Panc1 (cell line): Measurements from ENCODE around the gene STPG4. TPM values are rescaled to one million over a fixed set of nuclear protein-coding genes. Genes with fewer than 3 reads are reported as not detected.

Source experiments
- ATAC-seq: fragments of 200-7000 bp; cut with Tn5 transposase; 2 replicates; pipeline ENCODE4 v1.9.1; 2020; ENCODE audit warnings: mild to moderate bottlenecking, moderate library complexity
- BruUV-seq: library from RNA; stranded (reverse); fragments of 400-500 nt; replicated peaks from 2 replicates; lab custom pipeline; 2021; lab: Mats Ljungman, UMichigan
- CTCF ChIA-PET: fragments of 300-600 bp; sonication (Branson Sonifier 250); formaldehyde crosslinking; loops from one replicate; lab custom pipeline; 2022; ENCODE audit warnings: antibody characterized with exemption; lab: Charles Lee
- POLR2A ChIA-PET: fragments of 300-600 bp; sonication (Branson Sonifier 250); formaldehyde crosslinking; loops from one replicate; lab custom pipeline; 2022; ENCODE audit warnings: antibody characterized with exemption; lab: Charles Lee
- DNase-seq: peaks from one replicate; pipeline ENCODE4 v3.0.0-alpha.2; 2010; ENCODE audit warnings: low read depth, low spot score
- H3K27ac ChIP-seq: 2 replicates; pipeline ENCODE4 v1.5.1; 2011; ENCODE audit warnings: mild to moderate bottlenecking, low read length, inconsistent platforms
- H3K27me3 ChIP-seq: fragments of 200-500 bp; sonication (Bioruptor generic); 2 replicates; pipeline ENCODE4 v1.6.0; 2014; ENCODE audit warnings: low read length, inconsistent platforms; ENCODE audit not compliant: control insufficient read depth, insufficient read depth
- H3K36me3 ChIP-seq: fragments of 200-500 bp; sonication (Bioruptor generic); 2 replicates; pipeline ENCODE4 v1.5.1; 2014; ENCODE audit warnings: inconsistent platforms, mild to moderate bottlenecking, low read length, moderate library complexity; ENCODE audit not compliant: control insufficient read depth, insufficient read depth
- H3K4me1 ChIP-seq: 2 replicates; pipeline ENCODE4 v1.5.1; 2011; ENCODE audit warnings: inconsistent platforms, mild to moderate bottlenecking, low read length, moderate library complexity; ENCODE audit not compliant: control insufficient read depth, insufficient read depth
- H3K4me3 ChIP-seq, 2 experiments: 2 replicates each; pipeline ENCODE4 v1.5.1; 2011 to 2012; ENCODE audit warnings: low read depth in 2 of 2, low read length in 2 of 2, mild to moderate bottlenecking in 2 of 2, inconsistent platforms in 1 of 2, moderate library complexity in 1 of 2
- H3K9me3 ChIP-seq: fragments of 200-500 bp; sonication (Bioruptor generic); 2 replicates; pipeline ENCODE4 v1.5.1; 2014; ENCODE audit warnings: low read depth, mild to moderate bottlenecking, inconsistent platforms, low read length, moderate library complexity; ENCODE audit not compliant: control insufficient read depth, insufficient read depth
- POLR2AphosphoS5 ChIP-seq: IDR thresholded peaks from 2 replicates; pipeline ENCODE4 v1.6.1; 2012; ENCODE audit warnings: mild to moderate bottlenecking, low read depth, low read length, moderate library complexity
- REST ChIP-seq, 2 experiments: IDR thresholded peaks; 2 replicates each; pipeline ENCODE4 v1.6.1; 2011 to 2012; ENCODE audit warnings: low read depth in 2 of 2, control low read depth in 1 of 2, low read length in 1 of 2, mild to moderate bottlenecking in 1 of 2, moderate library complexity in 1 of 2; ENCODE audit not compliant: insufficient read depth in 1 of 2
- SIN3A ChIP-seq: IDR thresholded peaks from 2 replicates; pipeline ENCODE4 v1.6.1; 2012; ENCODE audit warnings: low read depth, mild to moderate bottlenecking, low read length, moderate library complexity, borderline replicate concordance; ENCODE audit not compliant: insufficient read depth
- TCF7L2 ChIP-seq: IDR thresholded peaks from 2 replicates; pipeline ENCODE4 v1.6.1; 2011; ENCODE audit warnings: mild to moderate bottlenecking, low read depth, low read length, inconsistent platforms
- in situ Hi-C: cut with HindIII; loops from 2 replicates; pipeline ENCODE4 v1.10.0; 2016; ENCODE audit warnings: low sequenced_read_pairs, low pct_unique_long_range_greater_than_20kb
- intact Hi-C: fragments of 100-400 bp; cut with micrococcal nuclease; formaldehyde crosslinking; loops from one replicate; pipeline ENCODE4 v1.10.0; 2022; ENCODE audit not compliant: unreplicated experiment
- total RNA-seq: library from RNA; stranded (reverse); gene quantifications from one replicate; pipeline ENCODE4 v1.2.1, GENCODE V29; 2021; ENCODE audit not compliant: unreplicated experiment
- TF ChIP-seq, protein P1 (sequence below): fragments of 450-650 bp; IDR thresholded peaks from 2 replicates; pipeline ENCODE4 v1.5.1; 2017; ENCODE audit warnings: mild to moderate bottlenecking

Gene STPG4
- total RNA-seq, 1 experiment from 2014 or later, result 0.36 TPM

- in situ Hi-C loops (no loop called here), intact Hi-C loops (no loop called here)
- H3K27me3 ChIP-seq, result no peaks in the 10 kb centered on the region
- ATAC-seq (no peak), DNase-seq (no peak)
- H3K4me3 ChIP-seq, result no peak overlapping the region
- POLR2A ChIA-PET, result no interaction called here
- H3K27ac ChIP-seq, result peak overlapping the region; percentile 49; the same call in 1 of the 2 replicates
- no peaks in the 10 kb centered on the region for H3K36me3 ChIP-seq
- BruUV-seq, result no TSS peak
- H3K9me3 ChIP-seq, result no peaks in the 10 kb centered on the region
- CTCF ChIA-PET, result no interaction called here
- peaks cover 47% of the 10 kb centered on the region for H3K4me1 ChIP-seq
- TF ChIP-seq, protein P1, sequence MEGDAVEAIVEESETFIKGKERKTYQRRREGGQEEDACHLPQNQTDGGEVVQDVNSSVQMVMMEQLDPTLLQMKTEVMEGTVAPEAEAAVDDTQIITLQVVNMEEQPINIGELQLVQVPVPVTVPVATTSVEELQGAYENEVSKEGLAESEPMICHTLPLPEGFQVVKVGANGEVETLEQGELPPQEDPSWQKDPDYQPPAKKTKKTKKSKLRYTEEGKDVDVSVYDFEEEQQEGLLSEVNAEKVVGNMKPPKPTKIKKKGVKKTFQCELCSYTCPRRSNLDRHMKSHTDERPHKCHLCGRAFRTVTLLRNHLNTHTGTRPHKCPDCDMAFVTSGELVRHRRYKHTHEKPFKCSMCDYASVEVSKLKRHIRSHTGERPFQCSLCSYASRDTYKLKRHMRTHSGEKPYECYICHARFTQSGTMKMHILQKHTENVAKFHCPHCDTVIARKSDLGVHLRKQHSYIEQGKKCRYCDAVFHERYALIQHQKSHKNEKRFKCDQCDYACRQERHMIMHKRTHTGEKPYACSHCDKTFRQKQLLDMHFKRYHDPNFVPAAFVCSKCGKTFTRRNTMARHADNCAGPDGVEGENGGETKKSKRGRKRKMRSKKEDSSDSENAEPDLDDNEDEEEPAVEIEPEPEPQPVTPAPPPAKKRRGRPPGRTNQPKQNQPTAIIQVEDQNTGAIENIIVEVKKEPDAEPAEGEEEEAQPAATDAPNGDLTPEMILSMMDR, result no peak
- TF ChIP-seq REST (IDR thresholded peaks at IDR 0.05; ENCODE audit: insufficient read depth in 1 of 2, low read depth in 2 of 2, low read length in 1 of 2) (no peak), SIN3A (no peak)
Observed at GRCh38 chr2:47040651-47041050, 114.5 kb downstream of the STPG4 start.

GRCh38 chr2:47039913-47040562, 115.1 kb downstream of the STPG4 start:
- Histone ChIP-seq H3K4me3 (no peak overlapping the region), H3K4me1 (peaks cover 53% of the 10 kb centered on the region), H3K36me3 (no peaks in the 10 kb centered on the region), H3K27me3 (no peaks in the 10 kb centered on the region), H3K9me3 (no peaks in the 10 kb centered on the region), H3K27ac (peak overlapping the region; percentile 60; the same call in 1 of the 2 replicates)
- POLR2A ChIA-PET, result no interaction called here
- intact Hi-C loops, result no loop called here
- ATAC-seq (no peak), DNase-seq (no peak)
- CTCF ChIA-PET, result no interaction called here
- in situ Hi-C loops, result no loop called here
- no TSS peak for BruUV-seq
- TF ChIP-seq TCF7L2 (no peak), REST (IDR thresholded peaks at IDR 0.05; ENCODE audit: insufficient read depth in 1 of 2, low read depth in 2 of 2, low read length in 1 of 2) (no peak), SIN3A (no peak), POLR2AphosphoS5 (no peak)
- TF ChIP-seq, protein P1, result no peak
